CD4-positive, alpha-beta T cell (primary cell): ENCODE measurements around the gene OGFOD2. TPM values are rescaled to one million over a fixed set of nuclear protein-coding genes. Genes with fewer than 3 reads are reported as not detected.

Experiments
- ATAC-seq: fragments of 200-7000 bp; cut with Tn5 transposase; one replicate; pipeline ENCODE4 v1.10.0; 2022; ENCODE audit warnings: mild to moderate bottlenecking; ENCODE audit not compliant: poor library complexity
- CTCF ChIA-PET: fragments of 350-600 bp; sonication (Branson Sonifier 250); formaldehyde crosslinking; loops from one replicate; lab custom pipeline; 2021; ENCODE audit warnings: antibody characterized with exemption, inconsistent platforms; lab: Charles Lee
- POLR2A ChIA-PET: fragments of 350-600 bp; sonication (Branson Sonifier 250); formaldehyde crosslinking; loops from one replicate; lab custom pipeline; 2021; ENCODE audit warnings: antibody characterized with exemption, inconsistent platforms; lab: Charles Lee
- DNase-seq, 14 experiments: peaks; one replicate each; pipeline ENCODE4 v3.0.0-alpha.2; 2013 to 2020; ENCODE audit warnings: mixed read lengths in 2 of 14
- H3K27ac ChIP-seq, 2 donors: one replicate each; pipeline versions ENCODE4 v1.5.1 to v1.7.0; 2013; ENCODE audit warnings: low read length in 2 of 2, low read depth in 1 of 2, mild to moderate bottlenecking in 1 of 2
- H3K27me3 ChIP-seq, 2 experiments: 1 replicate in 1 of 2; 2 replicates in 1 of 2; pipeline versions ENCODE4 v1.6.1 to v1.7.0; 2013; ENCODE audit warnings: low read length in 2 of 2, control low read depth in 1 of 2, mild to moderate bottlenecking in 1 of 2, moderate library complexity in 1 of 2; ENCODE audit not compliant: insufficient read depth in 2 of 2, control insufficient read depth in 1 of 2
- H3K36me3 ChIP-seq: one replicate; pipeline ENCODE4 v1.6.1; 2013; ENCODE audit warnings: low read length, control low read depth; ENCODE audit not compliant: insufficient read depth
- H3K4me1 ChIP-seq: one replicate; pipeline ENCODE4 v1.6.1; 2013; ENCODE audit warnings: low read length, control low read depth; ENCODE audit not compliant: insufficient read depth
- H3K4me3 ChIP-seq: one replicate; pipeline ENCODE4 v1.5.1; 2013; ENCODE audit warnings: mild to moderate bottlenecking, low read length, moderate library complexity
- H3K9me3 ChIP-seq, 2 experiments: 1 replicate in 1 of 2; 2 replicates in 1 of 2; pipeline versions ENCODE4 v1.6.1 to v1.7.0; 2013; ENCODE audit warnings: low read length in 2 of 2, mild to moderate bottlenecking in 2 of 2, control low read depth in 1 of 2, moderate library complexity in 1 of 2; ENCODE audit not compliant: control insufficient read depth in 1 of 2, insufficient read depth in 1 of 2
- H3K27ac Mint-ChIP-seq: one replicate; pipeline ENCODE4 v1.8.0; 2020; ENCODE audit warnings: mixed read lengths
- H3K27me3 Mint-ChIP-seq: one replicate; pipeline ENCODE4 v1.8.0; 2021; ENCODE audit warnings: mixed read lengths
- H3K36me3 Mint-ChIP-seq: one replicate; pipeline ENCODE4 v1.8.0; 2021; ENCODE audit warnings: low read depth, mixed read lengths
- H3K4me1 Mint-ChIP-seq: one replicate; pipeline ENCODE4 v1.8.0; 2021; ENCODE audit warnings: low read depth, mixed read lengths
- H3K4me3 Mint-ChIP-seq: one replicate; pipeline ENCODE4 v1.8.0; 2020; ENCODE audit warnings: mild to moderate bottlenecking, mixed read lengths
- H3K9me3 Mint-ChIP-seq: one replicate; pipeline ENCODE4 v1.8.0; 2020; ENCODE audit warnings: mixed read lengths
- CTCF ChIP-seq: fragments of 200-600 bp; IDR thresholded peaks from one replicate; pipeline ENCODE4 v1.8.0; 2022; ENCODE audit warnings: antibody characterized with exemption, mild to moderate bottlenecking
- intact Hi-C, 2 experiments: fragments of 100-400 bp; cut with DNase I in 1 of 2; cut with micrococcal nuclease in 1 of 2; formaldehyde crosslinking; loops; one replicate each; pipeline versions ENCODE4 v1.15.1 to v1.9.0; 2023 to 2025; cut with DNase I, micrococcal nuclease
- total RNA-seq, 174 experiments: library from RNA in 2 of 174; stranded (reverse) in 2 of 174; gene quantifications; one replicate each; pipeline ENCODE4 v1.2.3 and lab custom pipeline; 2021 to 2026

OGFOD2 gene
- total RNA-seq, 2 experiments from 2014 or later = 12.0 to 14.9 TPM

- TF ChIP-seq CTCF = no peak
- DNase-seq (no peak), ATAC-seq (no peak)
- Histone ChIP-seq H3K27ac (no peak overlapping the region), H3K27me3 (no peaks in the 10 kb centered on the region), H3K4me3 (no peak overlapping the region), H3K36me3 (peaks cover 17% of the 10 kb centered on the region), H3K4me1 (peaks cover 2% of the 10 kb centered on the region), H3K9me3 (no peaks in the 10 kb centered on the region)
- Mint-ChIP-seq H3K9me3 (no peaks in the 10 kb centered on the region), H3K4me1 (peaks cover 2% of the 10 kb centered on the region), H3K27me3 (no peaks in the 10 kb centered on the region), H3K36me3 (peaks cover 23% of the 10 kb centered on the region), H3K27ac (no peak overlapping the region), H3K4me3 (no peak overlapping the region)
- ChIA-PET CTCF (no interaction called here), POLR2A (interaction anchor here (1.0 kb wide), 1 partner anchor 15 kb away, joined by 5 read pairs; the partner anchor contains the start of gene OGFOD2)
- intact Hi-C loops = no loop called here
Measured at GRCh38 chr12:122989874-122990419, 14.9 kb downstream of the OGFOD2 start.

GRCh38 chr12:122990561-122990960 lies 15.5 kb downstream of the OGFOD2 start:
- Histone ChIP-seq H3K4me3 (no peak overlapping the region), H3K27me3 (no peaks in the 10 kb centered on the region), H3K27ac (no peak overlapping the region), H3K9me3 (no peaks in the 10 kb centered on the region), H3K4me1 (no peaks in the 10 kb centered on the region), H3K36me3 (peaks cover 16% of the 10 kb centered on the region)
- Mint-ChIP-seq H3K9me3 (no peaks in the 10 kb centered on the region), H3K27me3 (no peaks in the 10 kb centered on the region), H3K4me1 (no peaks in the 10 kb centered on the region), H3K27ac (no peak overlapping the region), H3K4me3 (no peak overlapping the region), H3K36me3 (peaks cover 16% of the 10 kb centered on the region)
- no peak for ATAC-seq
- intact Hi-C loops = no loop called here
- no peak for TF ChIP-seq CTCF
- DNase-seq = no peak
- CTCF ChIA-PET = no interaction called here
- POLR2A ChIA-PET = interaction anchor here (0.5 kb wide), 1 partner anchor 741 kb away, joined by 3 read pairs; no protein-coding TSS in a partner anchor

GRCh38 chr12:122990961-122991622 lies 16.0 kb downstream of the OGFOD2 start:
- H3K4me1 Mint-ChIP-seq = no peaks in the 10 kb centered on the region
- no peak overlapping the region for H3K4me3 ChIP-seq

More at GRCh38 chr12:122990961-122991622, 16.0 kb downstream of the OGFOD2 start:
- Histone ChIP-seq H3K4me1 (no peaks in the 10 kb centered on the region), H3K36me3 (peaks cover 17% of the 10 kb centered on the region), H3K27me3 (no peaks in the 10 kb centered on the region), H3K27ac (no peak overlapping the region), H3K9me3 (no peaks in the 10 kb centered on the region)
- no peak for ATAC-seq
- Mint-ChIP-seq H3K27me3 (no peaks in the 10 kb centered on the region), H3K27ac (no peak overlapping the region), H3K36me3 (peaks cover 16% of the 10 kb centered on the region), H3K9me3 (no peaks in the 10 kb centered on the region), H3K4me3 (no peak overlapping the region)
- ChIA-PET CTCF (no interaction called here), POLR2A (interaction anchor here (0.5 kb wide), 1 partner anchor 741 kb away, joined by 3 read pairs; no protein-coding TSS in a partner anchor)
- DNase-seq = no peak
- no peak for TF ChIP-seq CTCF
- intact Hi-C loops = no loop called here
